ENCODE measurements around the gene SORCS1. TPM values are rescaled to one million over a fixed set of nuclear protein-coding genes. Genes with fewer than 3 reads are reported as not detected.

Gene SORCS1
- total RNA-seq, 1 experiment from 2014 or later, result 1.7 TPM

DNA sequence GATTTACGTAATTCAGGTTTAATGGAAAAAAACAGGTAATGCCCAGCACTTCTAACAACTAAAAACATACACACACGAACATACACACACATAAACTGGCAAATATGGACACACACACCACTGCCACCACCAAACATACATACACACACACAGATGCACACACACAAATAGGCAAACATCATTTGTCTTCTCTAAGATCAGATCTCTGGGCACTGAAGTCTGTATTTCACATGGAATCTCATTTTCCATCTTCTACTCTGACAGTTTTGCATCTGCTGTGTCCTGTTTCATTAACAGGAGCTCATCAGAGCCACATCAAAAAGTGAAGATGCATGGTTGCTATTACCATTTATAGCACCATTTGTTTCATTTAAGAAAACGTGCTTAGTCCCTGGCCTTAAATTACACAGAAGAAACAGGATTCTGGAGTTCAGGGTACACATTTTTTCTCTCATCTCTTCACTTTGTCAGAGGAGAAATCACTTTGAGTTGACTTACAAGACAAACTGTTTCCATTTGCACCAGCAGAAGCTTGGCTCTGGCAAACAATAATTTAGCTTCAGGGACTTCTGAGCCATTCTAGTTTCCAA lies 165.3 kb downstream of the SORCS1 start:
- DNase-seq, result no peak

More for the DNA sequence above, 165.3 kb downstream of the SORCS1 start:
- no peak overlapping the region for H2BK5ac ChIP-seq (ENCODE audit: insufficient read length, low read length)
- H3K9ac ChIP-seq (ENCODE audit: extremely low read depth, insufficient read length, low read length), result no peak overlapping the region
- H3K56ac ChIP-seq (ENCODE audit: insufficient read length, low read depth, low read length), result no peak overlapping the region
- no peaks in the 10 kb centered on the region for H3K27me3 Mint-ChIP-seq (ENCODE audit: low read depth)
- H4K20me1 ChIP-seq (ENCODE audit: control insufficient read depth, insufficient read depth, insufficient read length), result no peaks in the 10 kb centered on the region
- H3K9me3 ChIP-seq (ENCODE audit: control insufficient read depth, low read depth, low read length), result no peaks in the 10 kb centered on the region
- H3K4me1 ChIP-seq (ENCODE audit: insufficient read depth, low read length), result no peaks in the 10 kb centered on the region
- H3K23me2 ChIP-seq (ENCODE audit: insufficient read length, low read depth, low read length, poor library complexity, severe bottlenecking), result no peaks in the 10 kb centered on the region
- no peaks in the 10 kb centered on the region for H3K27me3 ChIP-seq (ENCODE audit: insufficient read depth, low read length)
- no peak overlapping the region for H2BK15ac ChIP-seq (ENCODE audit: low read depth, low read length)
- H3T11ph ChIP-seq (ENCODE audit: low read length), result no peak overlapping the region
- no peak overlapping the region for H3K27ac ChIP-seq (ENCODE audit: insufficient read length, low read depth, low read length)
- no peak overlapping the region for H2BK120ac ChIP-seq (ENCODE audit: low read depth, low read length, poor library complexity, severe bottlenecking)
- no CpG with 5 or more reads among the region's 3 CpGs for WGBS (ENCODE audit: extremely low coverage, insufficient read length, low lambda C conversion rate)
- H3K79me2 ChIP-seq (ENCODE audit: insufficient read depth, low read length), result no peaks in the 10 kb centered on the region
- H3K27ac Mint-ChIP-seq, result no peak overlapping the region; a peak in 1 of 7 replicates
- H3K36me3 Mint-ChIP-seq (ENCODE audit: insufficient read depth in 1 of 3, low read depth in 3 of 3), result 0 out of 7 replicates have a peak, but pooled peaks cover 0 to 5% (median 0%) of the 10 kb centered on the region in 3 experiments
- H3K79me1 ChIP-seq (ENCODE audit: insufficient read depth, low read depth, low read length, poor library complexity, severe bottlenecking), result no peaks in the 10 kb centered on the region
- no peak overlapping the region for H3K4ac ChIP-seq (ENCODE audit: low read depth, low read length)
- no peak overlapping the region for H2AK5ac ChIP-seq (ENCODE audit: insufficient read length, low read length)
- no peak overlapping the region for H3K23ac ChIP-seq (ENCODE audit: insufficient read length, low read depth, low read length)
- H3K9me3 Mint-ChIP-seq, result no peaks in the 10 kb centered on the region; a peak in 2 of 5 replicates
- H2AFZ ChIP-seq (ENCODE audit: low read length), result no peak overlapping the region
- H2BK20ac ChIP-seq (ENCODE audit: low read depth, low read length, poor library complexity, severe bottlenecking), result no peak overlapping the region
- H3K4me2 ChIP-seq (ENCODE audit: insufficient read depth, insufficient read length, low read length), result no peak overlapping the region
- no peak overlapping the region for H2BK12ac ChIP-seq (ENCODE audit: insufficient read length, low read depth, low read length)
- H3K14ac ChIP-seq (ENCODE audit: insufficient read depth, low read length), result no peak overlapping the region
- no peak overlapping the region for H4K5ac ChIP-seq (ENCODE audit: insufficient read length, low read depth, low read length)
- no peak overlapping the region for H4K8ac ChIP-seq (replicated peaks; ENCODE audit: insufficient read length, low read depth, low read length)
- no peaks in the 10 kb centered on the region for H3K4me1 Mint-ChIP-seq
- H4K91ac ChIP-seq (ENCODE audit: insufficient read length, low read depth, low read length), result no peak overlapping the region
- no peak overlapping the region for H3K4me3 Mint-ChIP-seq
- no peak overlapping the region for H3K18ac ChIP-seq (ENCODE audit: insufficient read length, low read depth, low read length)
- TF ChIP-seq, protein P1, sequence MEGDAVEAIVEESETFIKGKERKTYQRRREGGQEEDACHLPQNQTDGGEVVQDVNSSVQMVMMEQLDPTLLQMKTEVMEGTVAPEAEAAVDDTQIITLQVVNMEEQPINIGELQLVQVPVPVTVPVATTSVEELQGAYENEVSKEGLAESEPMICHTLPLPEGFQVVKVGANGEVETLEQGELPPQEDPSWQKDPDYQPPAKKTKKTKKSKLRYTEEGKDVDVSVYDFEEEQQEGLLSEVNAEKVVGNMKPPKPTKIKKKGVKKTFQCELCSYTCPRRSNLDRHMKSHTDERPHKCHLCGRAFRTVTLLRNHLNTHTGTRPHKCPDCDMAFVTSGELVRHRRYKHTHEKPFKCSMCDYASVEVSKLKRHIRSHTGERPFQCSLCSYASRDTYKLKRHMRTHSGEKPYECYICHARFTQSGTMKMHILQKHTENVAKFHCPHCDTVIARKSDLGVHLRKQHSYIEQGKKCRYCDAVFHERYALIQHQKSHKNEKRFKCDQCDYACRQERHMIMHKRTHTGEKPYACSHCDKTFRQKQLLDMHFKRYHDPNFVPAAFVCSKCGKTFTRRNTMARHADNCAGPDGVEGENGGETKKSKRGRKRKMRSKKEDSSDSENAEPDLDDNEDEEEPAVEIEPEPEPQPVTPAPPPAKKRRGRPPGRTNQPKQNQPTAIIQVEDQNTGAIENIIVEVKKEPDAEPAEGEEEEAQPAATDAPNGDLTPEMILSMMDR (conservative IDR thresholded peaks at IDR 0.05), result no peak

Data from H9 (cell line).